PC-3 (cell line): Measurements from ENCODE around the gene NPFF. TPM values are rescaled to one million over a fixed set of nuclear protein-coding genes. Genes with fewer than 3 reads are reported as not detected.

Source experiments
- ATAC-seq: fragments of 200-7000 bp; cut with Tn5 transposase; 2 replicates; pipeline ENCODE4 v1.9.1; 2020; ENCODE audit warnings: mild to moderate bottlenecking, moderate library complexity
- BruUV-seq: library from RNA; stranded (reverse); fragments of 400-500 nt; replicated peaks from 2 replicates; lab custom pipeline; 2021; lab: Mats Ljungman, UMichigan
- CTCF ChIA-PET: fragments of 300-600 bp; sonication (Branson Sonifier 250); formaldehyde crosslinking; loops from one replicate; lab custom pipeline; 2022; ENCODE audit warnings: antibody characterized with exemption; lab: Charles Lee
- POLR2A ChIA-PET: fragments of 300-600 bp; sonication (Branson Sonifier 250); formaldehyde crosslinking; loops from one replicate; lab custom pipeline; 2022; ENCODE audit warnings: antibody characterized with exemption; ENCODE audit not compliant: unreplicated experiment; lab: Charles Lee
- DNase-seq: peaks from one replicate; pipeline ENCODE4 v3.0.0-alpha.2; 2015
- H2AFZ ChIP-seq: fragments of 300-600 bp; sonication (generic); 2 replicates; pipeline ENCODE4 v1.6.0; 2016; ENCODE audit warnings: antibody characterized with exemption, low read length
- H3F3A ChIP-seq: fragments of 300-600 bp; sonication (generic); one replicate; pipeline ENCODE4 v1.6.0; 2017; ENCODE audit warnings: antibody characterized with exemption, low read length, control low read depth, mild to moderate bottlenecking; ENCODE audit not compliant: unreplicated experiment
- H3K27ac ChIP-seq: fragments of 300-600 bp; sonication (generic); 2 replicates; pipeline ENCODE4 v1.5.1; 2016; ENCODE audit warnings: mild to moderate bottlenecking, low read length
- H3K27me3 ChIP-seq: fragments of 300-600 bp; sonication (generic); 2 replicates; pipeline ENCODE4 v1.6.1; 2016; ENCODE audit warnings: low read length, mixed read lengths
- H3K36me3 ChIP-seq: fragments of 300-600 bp; sonication (generic); 2 replicates; pipeline ENCODE4 v1.6.1; 2016; ENCODE audit warnings: low read depth, mixed run types, low read length, mixed read lengths
- H3K4me1 ChIP-seq: fragments of 300-600 bp; sonication (generic); 2 replicates; pipeline ENCODE4 v1.5.1; 2016; ENCODE audit warnings: low read length; ENCODE audit not compliant: insufficient read depth
- H3K4me2 ChIP-seq: fragments of 300-600 bp; sonication (generic); 2 replicates; pipeline ENCODE4 v1.6.0; 2016; ENCODE audit warnings: low read length
- H3K4me3 ChIP-seq: fragments of 300-600 bp; sonication (generic); 2 replicates; pipeline ENCODE4 v1.5.1; 2016; ENCODE audit warnings: mild to moderate bottlenecking, low read length, mixed read lengths
- H3K79me2 ChIP-seq: fragments of 300-600 bp; sonication (generic); 2 replicates; pipeline ENCODE4 v1.6.1; 2017; ENCODE audit warnings: low read length, mixed read lengths
- H3K9ac ChIP-seq: fragments of 300-600 bp; sonication (generic); 2 replicates; pipeline ENCODE4 v1.6.0; 2016; ENCODE audit warnings: mild to moderate bottlenecking, low read length
- H3K9me2 ChIP-seq: fragments of 300-600 bp; sonication (generic); replicated peaks from 2 replicates; pipeline ENCODE4 v1.6.1; 2016; ENCODE audit warnings: mixed run types, low read length, mixed read lengths
- H3K9me3 ChIP-seq: fragments of 300-600 bp; sonication (generic); 2 replicates; pipeline ENCODE4 v1.6.1; 2016; ENCODE audit warnings: low read length, mixed read lengths
- H4K20me1 ChIP-seq: fragments of 300-600 bp; sonication (generic); 2 replicates; pipeline ENCODE4 v1.6.1; 2016; ENCODE audit warnings: low read length, mixed read lengths
- CTCF ChIP-seq: fragments of 300-600 bp; sonication (generic); conservative IDR thresholded peaks from 2 replicates; pipeline ENCODE4 v1.5.1; 2017; ENCODE audit warnings: antibody characterized with exemption, low read depth, mild to moderate bottlenecking, low read length
- EZH2 ChIP-seq: fragments of 300-600 bp; sonication (generic); IDR thresholded peaks from one replicate; pipeline ENCODE4 v1.6.1; 2017; ENCODE audit warnings: antibody characterized with exemption, mild to moderate bottlenecking, low read length; ENCODE audit not compliant: unreplicated experiment
- EZH2phosphoT487 ChIP-seq: fragments of 300-600 bp; sonication (generic); IDR thresholded peaks from 2 replicates; pipeline ENCODE4 v1.6.1; 2018; ENCODE audit warnings: mild to moderate bottlenecking, antibody characterized with exemption, low read length, borderline replicate concordance
- intact Hi-C: fragments of 100-400 bp; cut with micrococcal nuclease; formaldehyde crosslinking; loops from 2 replicates; pipeline ENCODE4 v1.9.0; 2023
- total RNA-seq: library from RNA; depleted of rRNA; stranded (reverse); fragments of >200 nt; gene quantifications from 2 replicates; pipeline ENCODE4 v1.2.3, GENCODE V29; 2014

NPFF gene
- total RNA-seq, 1 experiment from 2014 or later: not detected

DNA sequence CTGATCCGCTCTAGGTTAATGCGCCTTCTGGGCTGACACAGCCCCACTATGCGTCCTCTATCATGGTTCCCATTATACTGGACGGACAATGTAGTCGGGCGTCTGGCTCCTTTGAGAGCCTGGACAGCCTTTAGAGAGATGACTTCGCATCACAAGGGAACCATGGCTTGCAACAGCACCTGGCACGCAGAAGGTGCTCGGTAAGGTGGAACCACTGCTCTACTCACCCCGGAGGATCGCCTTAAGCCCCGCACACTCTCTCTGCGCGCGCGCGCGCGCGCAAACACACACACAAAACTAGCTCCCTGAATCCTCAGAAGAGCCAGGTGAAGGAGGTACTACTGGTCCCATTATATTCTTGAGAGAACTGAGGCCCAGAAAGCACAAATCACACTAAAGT lies 15.1 kb downstream of the NPFF start:
- no peaks in the 10 kb centered on the region for H3K9me2 ChIP-seq
- no peaks in the 10 kb centered on the region for H3K9me3 ChIP-seq
- intact Hi-C loops: no loop called here
- ChIA-PET CTCF (no interaction called here), POLR2A (interaction anchor here (0.7 kb wide), 2 partner anchors 9 to 15 kb away, joined by 7 to 10 read pairs; no protein-coding TSS in a partner anchor)
- no peaks in the 10 kb centered on the region for H3K27me3 ChIP-seq
- H2AFZ ChIP-seq: 0 out of 2 replicates have a peak overlapping the region, but pooled peaks have one; percentile 90
- 0 out of 2 replicates have a peak, but pooled peaks cover under 1% of the 10 kb centered on the region for H3K36me3 ChIP-seq
- peaks cover 7% of the 10 kb centered on the region; the same call in 1 of the 2 replicates for H3K4me1 ChIP-seq
- TF ChIP-seq EZH2phosphoT487 (no peak), EZH2 (no peak), CTCF (no peak)
- H3K9ac ChIP-seq: no peak overlapping the region
- peak overlapping the region; percentile 84 for H3K4me2 ChIP-seq
- H3K79me2 ChIP-seq: no peaks in the 10 kb centered on the region
- DNase-seq: no peak
- H3K27ac ChIP-seq: no peak overlapping the region
- BruUV-seq: TSS peak; percentile 45
- H3F3A ChIP-seq: no peaks in the 10 kb centered on the region
- no peak overlapping the region for H3K4me3 ChIP-seq
- no peak for ATAC-seq
- no peaks in the 10 kb centered on the region for H4K20me1 ChIP-seq

DNA sequence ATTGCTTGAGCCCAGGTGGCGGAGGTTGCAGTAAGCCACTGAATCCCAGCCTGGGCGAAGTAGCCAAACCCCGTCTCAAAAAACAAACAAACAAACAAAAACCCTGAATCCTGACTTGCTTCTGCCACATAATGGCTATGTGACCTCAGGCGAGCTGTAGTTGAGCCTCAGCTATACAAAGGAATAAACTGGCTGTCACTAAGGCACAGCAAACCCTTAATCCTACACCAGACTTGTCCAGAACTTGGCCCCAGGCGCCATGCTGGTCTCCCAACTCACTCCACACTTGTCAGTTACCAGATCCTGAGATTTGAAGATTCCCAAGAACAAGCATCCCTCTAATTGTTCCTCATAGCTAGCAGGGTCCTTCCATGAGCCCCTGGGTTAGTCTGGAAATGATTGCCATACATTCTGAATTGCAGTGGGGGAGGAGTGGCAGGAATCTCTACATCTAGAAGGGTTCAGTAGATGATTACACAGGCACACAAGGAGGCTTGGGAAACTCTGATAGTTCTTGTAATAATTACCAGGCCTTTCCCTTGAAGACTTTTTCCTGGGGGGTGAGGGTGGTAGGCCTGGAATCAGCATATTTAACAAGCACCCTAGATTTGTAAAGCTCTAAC lies 17.9 kb downstream of the NPFF start:
- no TSS peak for BruUV-seq
- POLR2A ChIA-PET: interaction anchor here (0.7 to 0.8 kb wide), 2 partner anchors 11 to 68 kb away, joined by 3 to 9 read pairs; no protein-coding TSS in a partner anchor
- Histone ChIP-seq H3K4me3 (no peak overlapping the region), H4K20me1 (no peaks in the 10 kb centered on the region), H3K4me2 (no peak overlapping the region), H3F3A (peaks cover 3% of the 10 kb centered on the region), H3K27ac (no peak overlapping the region), H3K9ac (no peak overlapping the region), H3K9me2 (no peaks in the 10 kb centered on the region), H3K9me3 (no peaks in the 10 kb centered on the region), H3K27me3 (no peaks in the 10 kb centered on the region), H3K4me1 (peaks cover 7% of the 10 kb centered on the region; the same call in 1 of the 2 replicates), H2AFZ (no peak overlapping the region), H3K36me3 (peaks cover 13% of the 10 kb centered on the region; the same call in 1 of the 2 replicates), H3K79me2 (no peaks in the 10 kb centered on the region)
- DNase-seq: no peak
- CTCF ChIA-PET: no interaction called here
- intact Hi-C loops: no loop called here
- no peak for TF ChIP-seq EZH2
- TF ChIP-seq EZH2phosphoT487: no peak
- no peak for TF ChIP-seq CTCF
- no peak for ATAC-seq
